Midbrain (tissue), 1 donor: Measurements from ENCODE around the gene KLHL29.

Experiments used
- DNase-seq: peaks from one replicate; lab custom pipeline; 2025; lab: John Stamatoyannopoulos, UW

Gene KLHL29

GRCh38 chr2:23422089-23423061, 37.4 kb downstream of the KLHL29 start:
- DNase-seq, result no peak

GRCh38 chr2:23423062-23423872, 38.3 kb downstream of the KLHL29 start:
- no peak for DNase-seq

- DNase-seq, result no peak
These were observed 39.1 kb downstream of the KLHL29 start for GRCh38 chr2:23423873-23424680.

DNA sequence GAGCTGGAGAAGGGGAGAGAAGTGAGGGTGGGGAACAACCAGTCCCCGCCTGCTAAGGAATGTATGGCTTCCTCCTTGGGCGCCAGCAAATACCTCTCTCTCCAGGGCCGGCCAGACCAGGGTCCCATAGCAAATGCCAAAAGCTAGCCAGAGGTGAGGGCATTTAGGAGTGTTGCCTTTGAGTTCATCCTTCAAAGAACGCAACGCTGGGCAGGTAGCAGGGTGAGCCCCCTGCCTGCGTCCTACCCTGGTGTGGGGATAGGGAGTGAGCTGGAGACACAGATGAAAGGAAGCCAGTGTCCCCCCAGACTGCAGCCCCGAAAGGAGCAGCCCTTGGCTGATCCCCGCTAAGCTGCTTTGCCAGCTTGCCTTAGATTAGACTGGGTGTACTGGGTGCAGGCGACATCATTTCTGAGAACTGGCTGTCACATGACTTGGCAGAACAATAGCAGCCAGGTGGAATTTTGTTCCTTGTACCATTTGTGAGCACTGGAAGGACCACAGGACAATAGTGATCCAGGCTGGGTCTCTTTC, 40.4 kb downstream of the KLHL29 start:
- DNase-seq, result no peak

DNA sequence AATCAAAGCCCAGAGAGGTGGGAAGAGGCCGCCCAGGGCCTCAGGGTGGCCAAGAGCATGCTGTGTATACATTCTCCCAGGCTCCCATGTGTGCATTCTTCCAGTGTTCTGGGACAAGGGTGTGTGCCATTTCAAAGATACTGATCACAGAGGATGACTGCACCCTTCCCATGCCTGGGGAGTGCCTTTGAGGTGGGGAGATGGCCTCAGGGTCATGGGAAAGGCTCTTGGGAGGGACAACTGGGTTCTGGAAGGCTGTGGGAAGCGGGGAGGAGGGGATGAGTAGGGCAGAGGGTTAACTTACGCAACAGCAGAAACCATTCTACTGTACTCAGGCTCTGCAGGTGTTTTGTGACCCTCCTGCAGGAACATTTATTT, 40.9 kb downstream of the KLHL29 start:
- DNase-seq, result no peak

- no peak for DNase-seq
These were observed 41.4 kb downstream of the KLHL29 start for GRCh38 chr2:23426263-23426905.

GRCh38 chr2:23427350-23427749, 42.4 kb downstream of the KLHL29 start:
- DNase-seq, result no peak

DNA sequence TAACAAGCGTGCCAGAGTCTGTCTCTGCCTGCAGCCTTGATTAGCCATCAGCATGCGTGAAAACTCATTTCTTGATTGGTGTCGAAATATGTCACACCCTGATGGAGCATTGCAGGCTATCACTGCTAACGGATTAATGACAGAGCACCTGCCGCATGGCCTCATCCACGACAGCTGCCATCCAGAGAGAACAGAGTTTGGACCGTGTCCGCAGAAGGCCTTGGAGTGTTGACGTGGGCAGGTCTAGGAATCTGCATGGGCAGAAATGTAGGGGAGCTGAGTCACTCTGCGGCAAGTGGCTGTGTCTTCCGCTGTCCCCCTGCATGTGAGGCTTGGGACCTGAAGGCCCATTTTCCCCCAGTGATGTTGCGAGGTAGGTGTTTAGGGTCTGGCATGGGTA, 43.0 kb downstream of the KLHL29 start:
- DNase-seq, result no peak

GRCh38 chr2:23429036-23429435, 44.1 kb downstream of the KLHL29 start:
- DNase-seq, result no peak

- DNase-seq, result no peak
These were observed 45.3 kb downstream of the KLHL29 start for GRCh38 chr2:23430263-23430662.

GRCh38 chr2:23432531-23432930, 47.6 kb downstream of the KLHL29 start:
- DNase-seq, result no peak

DNA sequence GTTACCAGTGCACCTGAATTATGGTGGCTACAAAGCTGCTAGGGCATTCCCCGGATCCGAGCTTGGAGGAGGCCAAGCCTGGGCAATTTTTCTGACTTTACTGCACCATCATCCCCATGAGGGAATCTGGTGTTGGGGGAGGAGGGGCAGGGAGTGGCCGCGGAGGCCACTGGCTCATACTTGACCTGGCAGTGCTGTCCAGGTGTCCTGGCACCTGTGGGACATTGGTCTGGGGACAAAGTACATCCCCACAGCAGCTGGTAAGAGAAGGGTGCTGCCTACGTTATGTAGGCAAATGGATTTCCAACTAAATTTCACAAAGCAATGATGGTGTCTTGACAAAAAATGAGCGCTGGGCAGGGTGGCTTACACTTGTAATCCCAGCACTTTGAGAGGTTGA, 48.3 kb downstream of the KLHL29 start:
- no peak for DNase-seq

- DNase-seq, result no peak
These were observed 49.7 kb downstream of the KLHL29 start for GRCh38 chr2:23434721-23435121.

DNA sequence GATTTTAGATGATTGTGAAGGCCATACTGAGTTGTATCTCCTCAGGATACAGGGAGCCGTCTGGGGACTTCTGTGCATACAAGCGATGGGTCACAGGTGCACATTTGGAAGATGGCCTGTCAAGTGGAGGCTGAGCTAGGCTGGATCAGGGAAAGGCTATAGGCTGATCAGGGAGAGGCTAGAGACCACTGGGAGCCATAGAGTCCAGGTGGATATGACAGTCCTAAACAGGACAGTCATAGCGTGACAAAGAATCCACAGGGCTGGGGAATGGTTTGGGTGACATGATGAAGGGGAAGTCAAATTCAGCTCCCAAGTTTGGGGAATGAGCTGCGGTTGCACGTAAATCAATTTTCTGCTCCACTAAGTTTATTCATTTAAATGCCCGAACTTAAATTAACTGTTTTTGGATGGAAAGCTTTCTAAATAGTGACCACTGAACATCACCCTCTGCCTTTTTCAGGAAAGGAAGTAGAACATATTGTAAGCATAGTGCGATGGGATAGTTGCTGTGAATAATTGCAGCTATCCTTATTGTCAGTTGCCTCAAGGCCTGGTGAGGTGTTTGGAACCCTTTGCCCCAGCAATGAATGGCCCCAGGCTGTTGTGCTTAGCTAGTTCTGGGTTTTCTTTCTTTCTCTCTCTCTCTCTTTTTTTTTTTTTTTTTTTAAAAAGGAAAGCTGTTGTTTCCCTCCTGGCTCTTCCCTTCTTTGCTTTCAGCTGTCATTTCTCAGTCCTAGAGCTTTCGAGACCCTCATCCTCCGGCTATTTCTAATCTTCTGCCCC, 50.5 kb downstream of the KLHL29 start:
- DNase-seq, result no peak

DNA sequence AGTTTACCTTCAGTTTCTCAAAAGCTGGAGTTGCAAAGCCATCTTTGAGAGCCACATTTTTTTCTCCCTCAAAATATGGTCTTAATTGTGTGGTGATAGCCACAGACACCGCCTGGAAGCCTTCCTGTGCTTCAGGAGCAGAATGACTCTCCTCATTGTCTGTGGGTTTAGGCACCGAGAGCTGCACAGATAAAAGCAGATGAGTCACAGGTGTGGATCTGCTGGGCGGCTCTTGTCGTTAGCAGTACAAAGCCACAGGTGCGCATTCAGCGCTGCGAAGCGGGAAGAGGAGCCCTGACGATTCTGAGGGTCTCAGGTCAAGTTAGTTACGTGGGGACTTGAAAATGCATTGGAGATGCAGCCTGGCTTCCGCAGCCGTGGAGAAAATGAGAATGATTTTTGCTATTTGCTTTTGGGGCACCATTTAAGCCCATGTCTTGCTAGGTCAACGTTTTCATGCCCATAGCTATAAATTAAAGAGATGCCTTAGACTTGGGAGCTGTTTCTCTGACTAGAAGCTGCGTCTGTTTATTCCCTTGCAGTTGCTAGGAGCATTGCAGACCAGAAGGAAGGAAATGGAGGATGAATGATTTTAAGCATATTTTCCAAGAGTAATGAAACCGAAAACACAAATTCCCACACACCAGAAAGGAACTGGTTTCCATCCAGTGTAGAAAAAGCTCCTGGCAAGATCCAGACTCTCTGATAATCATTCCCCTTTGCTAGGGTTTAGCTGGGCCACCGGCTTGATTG, 51.5 kb downstream of the KLHL29 start:
- DNase-seq, result no peak

DNA sequence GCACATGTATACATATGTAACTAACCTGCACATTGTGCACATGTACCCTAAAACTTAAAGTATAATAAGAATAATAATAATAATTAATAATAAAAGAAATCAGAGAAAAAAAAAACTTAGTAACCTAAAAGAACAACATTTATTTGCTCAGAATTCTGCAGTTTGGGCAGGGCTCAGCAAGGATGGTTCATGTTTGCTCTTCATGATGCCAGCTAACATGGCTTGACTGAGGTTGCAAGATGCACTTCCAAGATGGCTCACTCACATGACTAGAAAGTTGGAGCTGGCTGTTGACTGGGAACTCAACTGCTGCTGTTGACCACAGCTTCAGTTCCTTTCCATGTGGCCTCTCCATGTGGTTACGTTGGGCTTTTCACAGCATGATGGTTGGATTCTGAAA, 56.4 kb downstream of the KLHL29 start:
- DNase-seq, result no peak

DNA sequence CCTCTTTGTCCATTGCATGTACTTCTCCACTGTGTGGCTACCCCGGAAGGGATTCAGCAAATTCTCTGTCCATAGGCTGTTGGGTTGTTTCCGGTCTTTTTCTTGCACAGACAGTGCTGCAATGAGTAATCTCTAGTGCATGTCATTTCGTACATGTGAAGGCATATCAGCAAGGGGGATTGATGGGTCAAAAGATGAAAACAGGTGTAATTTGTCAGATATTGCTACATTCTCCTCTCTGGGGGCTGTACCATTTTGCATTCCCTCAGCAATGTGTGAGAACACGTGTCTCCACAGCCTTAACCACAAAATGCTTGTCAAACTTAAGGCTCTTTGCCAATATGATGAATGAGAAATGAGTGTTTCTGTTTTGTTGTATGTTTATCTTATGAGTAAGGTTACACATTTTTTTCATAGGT, 60.5 kb downstream of the KLHL29 start:
- no peak for DNase-seq

DNA sequence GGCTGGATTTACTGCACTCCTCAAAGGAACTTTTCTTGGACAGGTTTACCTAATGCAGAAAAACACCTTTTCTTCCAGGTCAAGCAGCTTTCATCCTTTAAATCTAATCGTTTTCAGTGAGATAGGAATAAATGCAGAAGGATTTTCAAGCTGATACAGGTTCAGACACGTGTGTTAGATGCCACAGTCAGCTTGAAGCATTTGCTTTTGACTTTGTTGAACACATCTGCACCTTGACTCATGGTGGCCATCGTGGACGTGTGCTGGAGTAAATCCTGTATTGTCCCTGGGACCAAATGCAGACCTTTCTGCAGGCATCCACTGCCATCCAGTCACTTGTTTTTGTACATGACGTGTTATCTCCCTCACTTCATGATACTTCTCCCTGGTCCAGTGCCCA, 61.9 kb downstream of the KLHL29 start:
- DNase-seq, result no peak

- DNase-seq, result no peak
These were observed 62.4 kb downstream of the KLHL29 start for GRCh38 chr2:23447405-23447804.

- no peak for DNase-seq
These were observed 63.9 kb downstream of the KLHL29 start for GRCh38 chr2:23448906-23449305.
